Fibroblast of lung (primary cell): ENCODE results near the gene HIPK2. TPM values are rescaled to one million over a fixed set of nuclear protein-coding genes. Genes with fewer than 3 reads are reported as not detected.

Experiments
- DNase-seq, 2 donors: peaks; one replicate each; pipeline versions ENCODE4 v3.0.0 to v3.0.0-alpha.2; 2010; ENCODE audit warnings: low read depth in 2 of 2
- H2AFZ ChIP-seq: 2 replicates; pipeline ENCODE4 v1.5.1; 2012; ENCODE audit warnings: low read length, control low read depth, inconsistent platforms
- H3K27ac ChIP-seq: 2 replicates; pipeline ENCODE4 v1.5.1; 2011; ENCODE audit warnings: low read length, control low read depth; ENCODE audit not compliant: insufficient read depth
- H3K27me3 ChIP-seq: 2 replicates; pipeline ENCODE4 v1.5.1; 2011; ENCODE audit warnings: mild to moderate bottlenecking, low read length; ENCODE audit not compliant: control insufficient read depth, insufficient read depth
- H3K36me3 ChIP-seq: 2 replicates; pipeline ENCODE4 v1.5.1; 2011; ENCODE audit warnings: low read length; ENCODE audit not compliant: control insufficient read depth, insufficient read depth
- H3K4me1 ChIP-seq: 2 replicates; pipeline ENCODE4 v1.5.1; 2011; ENCODE audit warnings: low read length; ENCODE audit not compliant: control insufficient read depth, insufficient read depth; ENCODE audit errors: extremely low read depth
- H3K4me2 ChIP-seq: 2 replicates; pipeline ENCODE4 v1.5.1; 2011; ENCODE audit warnings: low read length, control low read depth; ENCODE audit not compliant: insufficient read depth; ENCODE audit errors: extremely low read depth
- H3K4me3 ChIP-seq, 4 experiments: fragments of 200-600 bp in 1 of 4; sonication (generic) in 1 of 4; replicated peaks in 1 of 4; 2 replicates each; pipeline ENCODE4 v1.5.1; 2011 to 2016; ENCODE audit warnings: low read length in 4 of 4, low read depth in 3 of 4, mild to moderate bottlenecking in 3 of 4, control low read depth in 2 of 4, inconsistent platforms in 1 of 4, mixed read lengths in 1 of 4; ENCODE audit not compliant: insufficient read depth in 1 of 4; ENCODE audit errors: control extremely low read depth in 1 of 4
- H3K79me2 ChIP-seq: 2 replicates; pipeline ENCODE4 v1.5.1; 2012; ENCODE audit warnings: mild to moderate bottlenecking, low read length, inconsistent platforms; ENCODE audit not compliant: control insufficient read depth, insufficient read depth
- H3K9ac ChIP-seq: 2 replicates; pipeline ENCODE4 v1.5.1; 2011; ENCODE audit warnings: mild to moderate bottlenecking, low read length, control low read depth; ENCODE audit not compliant: insufficient read depth
- H3K9me3 ChIP-seq: 2 replicates; pipeline ENCODE4 v1.5.1; 2012; ENCODE audit warnings: low read depth, low read length; ENCODE audit not compliant: control insufficient read depth, insufficient read depth
- H4K20me1 ChIP-seq: 2 replicates; pipeline ENCODE4 v1.5.1; 2011; ENCODE audit warnings: low read length; ENCODE audit not compliant: control insufficient read depth, insufficient read depth; ENCODE audit errors: extremely low read depth
- EZH2 ChIP-seq: IDR thresholded peaks from 2 replicates; pipeline ENCODE4 v1.5.1; 2012; ENCODE audit warnings: low read length, control low read depth, mild to moderate bottlenecking; ENCODE audit errors: missing control alignments
- polyA plus RNA-seq, 2 donors: library from polyadenylated mRNA; depleted of rRNA in 1 of 2; stranded (reverse) in 1 of 2; unstranded in 1 of 2; fragments of >200 nt; gene quantifications; 2 replicates each; pipeline ENCODE4 v1.2.1, GENCODE V29; 2011 to 2012; ENCODE audit warnings: missing spikeins in 1 of 2
- total RNA-seq: library from RNA; depleted of rRNA; stranded (reverse); fragments of >200 nt; gene quantifications from 2 replicates; pipeline ENCODE4 v1.2.1, GENCODE V29; 2014
- TF ChIP-seq, protein P1 (sequence below), 2 donors: IDR thresholded peaks in 1 of 2; conservative IDR thresholded peaks in 1 of 2; 1 replicate in 1 of 2; 2 replicates in 1 of 2; pipeline ENCODE4 v1.5.1; 2011 to 2012; ENCODE audit warnings: low read length in 2 of 2, control low read depth in 1 of 2, inconsistent platforms in 1 of 2, low read depth in 1 of 2, mild to moderate bottlenecking in 1 of 2

Gene HIPK2
- total and polyA plus RNA-seq, 2 donors (not counting 1 experiment from before 2014, with no cell fraction given) = 10.1 to 11.1 TPM

DNA sequence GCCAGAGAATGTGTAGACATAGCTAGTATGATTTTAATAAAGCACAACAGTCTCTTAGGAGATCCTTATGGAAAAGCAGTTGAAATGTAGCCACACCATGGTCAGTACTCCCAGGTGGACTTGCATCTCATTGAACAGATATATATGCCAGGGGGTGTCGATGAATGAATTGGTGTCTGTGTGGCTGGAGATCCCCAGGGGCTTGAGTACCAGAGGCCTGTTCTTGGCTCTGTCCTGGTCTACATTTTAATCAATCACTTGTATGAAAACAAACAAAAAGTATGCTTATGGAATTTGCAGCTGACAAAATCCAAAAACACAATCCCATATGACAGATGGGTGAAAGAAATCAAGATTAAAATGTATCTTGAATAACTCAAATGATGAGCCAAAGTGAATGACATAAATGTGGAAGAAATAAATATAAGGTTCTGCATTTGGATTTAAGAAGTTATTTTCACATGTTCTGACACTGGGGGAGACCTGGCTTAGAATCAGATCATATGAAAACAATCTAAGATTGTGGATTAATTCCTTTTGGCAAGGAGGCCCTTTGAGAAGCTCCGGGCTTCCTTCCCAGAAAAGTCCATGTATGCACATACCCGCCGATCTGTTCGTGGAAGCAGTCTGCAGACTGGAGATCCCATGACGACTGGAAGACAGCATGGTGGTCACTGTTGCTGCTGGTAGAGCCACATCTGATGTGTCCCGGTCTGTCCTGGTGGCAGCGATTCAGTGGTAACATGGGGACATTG is 238.7 kb downstream of the HIPK2 start:
- DNase-seq = peak in 1 of 2 donors; percentile 14
- Histone ChIP-seq H3K9ac (no peak overlapping the region), H4K20me1 (no peaks in the 10 kb centered on the region), H3K4me1 (no peaks in the 10 kb centered on the region), H3K9me3 (no peaks in the 10 kb centered on the region), H3K4me2 (no peak overlapping the region), H2AFZ (no peak overlapping the region), H3K4me3 (no peak overlapping the region), H3K79me2 (no peaks in the 10 kb centered on the region), H3K27me3 (peaks cover 9% of the 10 kb centered on the region), H3K36me3 (no peaks in the 10 kb centered on the region), H3K27ac (no peak overlapping the region)
- TF ChIP-seq EZH2 = no peak
- TF ChIP-seq, protein P1, sequence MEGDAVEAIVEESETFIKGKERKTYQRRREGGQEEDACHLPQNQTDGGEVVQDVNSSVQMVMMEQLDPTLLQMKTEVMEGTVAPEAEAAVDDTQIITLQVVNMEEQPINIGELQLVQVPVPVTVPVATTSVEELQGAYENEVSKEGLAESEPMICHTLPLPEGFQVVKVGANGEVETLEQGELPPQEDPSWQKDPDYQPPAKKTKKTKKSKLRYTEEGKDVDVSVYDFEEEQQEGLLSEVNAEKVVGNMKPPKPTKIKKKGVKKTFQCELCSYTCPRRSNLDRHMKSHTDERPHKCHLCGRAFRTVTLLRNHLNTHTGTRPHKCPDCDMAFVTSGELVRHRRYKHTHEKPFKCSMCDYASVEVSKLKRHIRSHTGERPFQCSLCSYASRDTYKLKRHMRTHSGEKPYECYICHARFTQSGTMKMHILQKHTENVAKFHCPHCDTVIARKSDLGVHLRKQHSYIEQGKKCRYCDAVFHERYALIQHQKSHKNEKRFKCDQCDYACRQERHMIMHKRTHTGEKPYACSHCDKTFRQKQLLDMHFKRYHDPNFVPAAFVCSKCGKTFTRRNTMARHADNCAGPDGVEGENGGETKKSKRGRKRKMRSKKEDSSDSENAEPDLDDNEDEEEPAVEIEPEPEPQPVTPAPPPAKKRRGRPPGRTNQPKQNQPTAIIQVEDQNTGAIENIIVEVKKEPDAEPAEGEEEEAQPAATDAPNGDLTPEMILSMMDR (conservative IDR thresholded peaks at IDR 0.05 in 1 of 2, IDR thresholded peaks at IDR 0.05 in 1 of 2; ENCODE audit: low read depth in 1 of 2, low read length in 2 of 2) = no peak

- H3K27me3 ChIP-seq = peaks cover 10% of the 10 kb centered on the region
- H3K4me1 ChIP-seq = no peaks in the 10 kb centered on the region
- H3K79me2 ChIP-seq = no peaks in the 10 kb centered on the region
- no peak overlapping the region for H3K27ac ChIP-seq
- TF ChIP-seq, protein P1 (conservative IDR thresholded peaks at IDR 0.05 in 1 of 2, IDR thresholded peaks at IDR 0.05 in 1 of 2; ENCODE audit: low read depth in 1 of 2, low read length in 2 of 2) = no peak
- no peak for TF ChIP-seq EZH2
- H3K9ac ChIP-seq = no peak overlapping the region
- no peaks in the 10 kb centered on the region for H3K9me3 ChIP-seq
- no peak overlapping the region for H3K4me3 ChIP-seq
- no peak overlapping the region for H2AFZ ChIP-seq
- no peak for DNase-seq
- no peaks in the 10 kb centered on the region for H4K20me1 ChIP-seq
- no peaks in the 10 kb centered on the region for H3K36me3 ChIP-seq
- H3K4me2 ChIP-seq = no peak overlapping the region
Observed at GRCh38 chr7:139536152-139536551, 241.6 kb downstream of the HIPK2 start.

DNA sequence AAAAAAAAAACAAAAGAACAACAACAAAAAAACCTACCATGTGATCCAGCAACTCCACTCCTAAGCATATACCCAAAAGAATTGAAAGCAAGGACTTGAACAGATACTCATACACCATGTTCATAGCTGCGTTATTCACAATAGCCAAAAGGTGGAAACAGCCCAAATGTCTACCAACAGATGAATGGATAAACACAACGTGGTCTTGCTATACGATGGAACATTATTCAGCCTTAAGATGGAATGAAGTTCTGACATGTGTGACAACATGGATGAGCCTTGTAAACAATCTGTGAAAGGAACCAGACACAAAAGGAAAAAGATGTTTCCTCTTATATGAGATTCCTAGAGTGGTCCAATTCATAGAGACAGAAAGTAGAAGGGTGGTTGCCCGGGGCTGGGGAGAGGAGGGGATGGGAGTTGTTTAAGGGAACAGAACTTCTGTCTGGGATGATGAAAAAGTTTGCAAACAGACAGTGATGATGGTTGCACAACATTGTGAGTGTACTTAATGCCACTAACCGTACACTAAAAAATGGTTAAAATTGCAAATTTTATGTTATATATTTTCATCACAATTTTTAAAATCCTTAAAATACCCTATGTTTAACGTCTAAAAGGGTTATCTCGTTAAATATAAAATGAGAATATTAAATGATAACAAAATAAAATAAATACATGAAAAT is 242.7 kb downstream of the HIPK2 start:
- H3K4me2 ChIP-seq = no peak overlapping the region
- peaks cover 10% of the 10 kb centered on the region for H3K27me3 ChIP-seq
- H3K4me3 ChIP-seq = no peak overlapping the region
- H3K4me1 ChIP-seq = no peaks in the 10 kb centered on the region
- no peaks in the 10 kb centered on the region for H3K9me3 ChIP-seq
- no peaks in the 10 kb centered on the region for H3K79me2 ChIP-seq
- TF ChIP-seq EZH2 = no peak
- TF ChIP-seq, protein P1 (conservative IDR thresholded peaks at IDR 0.05 in 1 of 2, IDR thresholded peaks at IDR 0.05 in 1 of 2; ENCODE audit: low read depth in 1 of 2, low read length in 2 of 2) = no peak
- H3K27ac ChIP-seq = no peak overlapping the region
- no peaks in the 10 kb centered on the region for H3K36me3 ChIP-seq
- no peaks in the 10 kb centered on the region for H4K20me1 ChIP-seq
- no peak overlapping the region for H2AFZ ChIP-seq
- H3K9ac ChIP-seq = no peak overlapping the region
- no peak for DNase-seq
